Testis (tissue), 5 donors: ENCODE measurements around the gene PIGU. TPM values are rescaled to one million over a fixed set of nuclear protein-coding genes. Genes with fewer than 3 reads are reported as not detected.
A peak's percentile ranks its signal among the peaks of the same experiment; 100 is the strongest.
"Not testable (repeated sequence)": the region's sequence is repeated elsewhere in the genome, so short reads cannot be mapped to it uniquely, and the experiment has no call there.

Experiments used
- DNase-seq: peaks from one replicate; pipeline ENCODE4 v3.0.0-alpha.2; 2019
- H3K27ac ChIP-seq, 2 donors: fragments of 200-600 bp; sonication (generic); one replicate each; pipeline ENCODE4 v1.5.1; 2019
- H3K27me3 ChIP-seq: fragments of 200-600 bp; sonication (generic); one replicate; pipeline ENCODE4 v1.5.1; 2019
- H3K36me3 ChIP-seq: fragments of 200-600 bp; sonication (generic); one replicate; pipeline ENCODE4 v1.5.1; 2017; ENCODE audit warnings: low read depth; ENCODE audit errors: missing control alignments
- H3K4me1 ChIP-seq: fragments of 200-600 bp; sonication (generic); one replicate; pipeline ENCODE4 v1.5.1; 2019
- H3K4me3 ChIP-seq, 2 donors: fragments of 200-600 bp; sonication (generic); one replicate each; pipeline ENCODE4 v1.5.1; 2017 to 2019
- H3K9me3 ChIP-seq: fragments of 200-600 bp; sonication (generic); one replicate; pipeline ENCODE4 v1.5.1; 2017
- CTCF ChIP-seq, 3 experiments: fragments of 450-650 bp in 2 of 3; fragments of 200-600 bp in 1 of 3; sonication (generic) in 1 of 3; IDR thresholded peaks; one replicate each; pipeline ENCODE4 v1.5.1; 2016 to 2019; ENCODE audit warnings: antibody characterized with exemption in 3 of 3, mild to moderate bottlenecking in 2 of 3, moderate library complexity in 1 of 3
- POLR2A ChIP-seq: fragments of 450-650 bp; IDR thresholded peaks from one replicate; pipeline ENCODE4 v1.6.1; 2017; ENCODE audit warnings: antibody characterized with exemption, mild to moderate bottlenecking, moderate library complexity
- WGBS, 2 donors: methylation state at CpG; one replicate each; pipeline ENCODE4 v1.1.5; 2018; 5-methylcytosine and 5-hydroxymethylcytosine counted together
- intact Hi-C: fragments of 100-400 bp; cut with DNase I; formaldehyde crosslinking; loops from one replicate; pipeline ENCODE4 v1.15.1; 2023; ENCODE audit warnings: low total_unique reads
- long read RNA-seq, 2 donors: transcript quantifications; one replicate each; lab custom pipeline, GENCODE V29; 2026
- polyA plus RNA-seq: library from polyadenylated mRNA; stranded (reverse); fragments of 350-450 nt; fragmentation: Illumina TruSeq; extraction: RNeasy Lipid Tissue Mini Kit (QIAGEN cat#74804); gene quantifications from one replicate; pipeline ENCODE4 v1.2.3, GENCODE V29; 2014; ENCODE audit warnings: low read depth, low replicate concordance; ENCODE audit not compliant: insufficient read depth
- total RNA-seq, 2 donors: library from RNA; depleted of rRNA; stranded (reverse); fragments of >200 nt; gene quantifications; one replicate each; pipeline ENCODE4 v1.2.3, GENCODE V29; 2016

PIGU gene
- total RNA-seq (10 to 100 TPM; 35.0 to 35.7 TPM), polyA plus RNA-seq (48.9 TPM)
- long read RNA-seq, donor 1, transcript PIGU-201 (12 exons, 1,632 nt) = major isoform, 7 of 8 reads
- long read RNA-seq, donor 1, partial matches to known transcripts = 0 of 8 reads
- long read RNA-seq, donor 1, other reads (novel, unspliced or antisense) = 0 of 8 reads
- long read RNA-seq, donor 2, transcript PIGU-201 (12 exons, 1,632 nt) = major isoform, 5 of 6 reads
- long read RNA-seq, donor 2, partial matches to known transcripts = 0 of 6 reads
- long read RNA-seq, donor 2, other reads (novel, unspliced or antisense) = 0 of 6 reads

GRCh38 chr20:34676642-34677373, at the start of gene PIGU:
Gene PIGU, minus strand, starts transcription at chr20:34677092. Its CDS starts 7 bp downstream, at chr20:34677085.
- peak within 1 kb of the TSS; percentile 69 to 87 for H3K27ac ChIP-seq
- peak within 1 kb of the TSS; percentile 79 to 83 for H3K4me3 ChIP-seq
- no peaks in the 10 kb centered on the region for H3K4me1 ChIP-seq
- no peaks in the 10 kb centered on the region for H3K27me3 ChIP-seq
- 0 to 1% methylated on average over 36 to 55 of the region's 64 CpGs for WGBS, 2 donors
- TF ChIP-seq POLR2A (no peak), CTCF (IDR thresholded peaks at IDR 0.05) (peak; percentile 31 to 43 (median 33))
- no peaks in the 10 kb centered on the region for H3K9me3 ChIP-seq
- DNase-seq = peak; percentile 97
- intact Hi-C loops = no loop called here
- no peaks in the 10 kb centered on the region for H3K36me3 ChIP-seq

GRCh38 chr20:34724172-34724571, 47.3 kb upstream of the PIGU start:
- Histone ChIP-seq H3K36me3 (no peaks in the 10 kb centered on the region), H3K4me3 (no peak overlapping the region), H3K27ac (no peak overlapping the region), H3K4me1 (no peaks in the 10 kb centered on the region), H3K9me3 (no peaks in the 10 kb centered on the region), H3K27me3 (no peaks in the 10 kb centered on the region)
- WGBS, 2 donors = 82 to 88% methylated on average over 3 of the region's 3 CpGs
- intact Hi-C loops = no loop called here
- no peak for DNase-seq
- TF ChIP-seq POLR2A (no peak), CTCF (IDR thresholded peaks at IDR 0.05) (no peak)

GRCh38 chr20:34722560-34722959, 45.7 kb upstream of the PIGU start:
- intact Hi-C loops, H3K4me3 ChIP-seq, H3K27ac ChIP-seq, H3K9me3 ChIP-seq, H3K36me3 ChIP-seq, DNase-seq, H3K4me1 ChIP-seq, H3K27me3 ChIP-seq: not testable (repeated sequence)
- 88 to 96% methylated on average over 3 of the region's 3 CpGs for WGBS, 2 donors

GRCh38 chr20:34720266-34720665, 43.4 kb upstream of the PIGU start:
- WGBS, 2 donors = 65 to 77% methylated on average over 2 of the region's 2 CpGs
- TF ChIP-seq POLR2A (no peak), CTCF (IDR thresholded peaks at IDR 0.05) (no peak)
- Histone ChIP-seq H3K27ac (no peak overlapping the region), H3K4me1 (no peaks in the 10 kb centered on the region), H3K36me3 (no peaks in the 10 kb centered on the region), H3K27me3 (no peaks in the 10 kb centered on the region), H3K4me3 (no peak overlapping the region), H3K9me3 (no peaks in the 10 kb centered on the region)
- intact Hi-C loops = no loop called here
- no peak for DNase-seq

- 89 to 99% methylated on average over 13 of the region's 13 CpGs for WGBS, 2 donors
- H3K36me3 ChIP-seq, H3K9me3 ChIP-seq, DNase-seq, H3K27me3 ChIP-seq, H3K4me1 ChIP-seq, H3K4me3 ChIP-seq, H3K27ac ChIP-seq, intact Hi-C loops: not testable (repeated sequence)
Measured at GRCh38 chr20:34719242-34720017, 42.5 kb upstream of the PIGU start.
